ENCODE results near the gene PCLO.
"Not testable (repeated sequence)": the region's sequence is repeated elsewhere in the genome, so short reads cannot be mapped to it uniquely, and the experiment has no call there.

The PCLO gene

GRCh38 chr7:83036721-83037380, 125.8 kb downstream of the PCLO start:
- DNase-seq (ENCODE audit: insufficient read length) (no peak), FAIRE-seq (no peak)
- no peak for TF ChIP-seq POLR2AphosphoS5 (IDR thresholded peaks at IDR 0.05; ENCODE audit: low read depth, low read length)
- no peak for TF ChIP-seq TAF1 (IDR thresholded peaks at IDR 0.05; ENCODE audit: borderline replicate concordance, low read depth, low read length)
- no peak for TF ChIP-seq POLR2A (IDR thresholded peaks at IDR 0.05; ENCODE audit: low read depth, low read length)

- DNase-seq (ENCODE audit: insufficient read length) (no peak), FAIRE-seq (no peak)
- TF ChIP-seq TAF1 (IDR thresholded peaks at IDR 0.05; ENCODE audit: borderline replicate concordance, low read depth, low read length) (no peak), POLR2AphosphoS5 (IDR thresholded peaks at IDR 0.05; ENCODE audit: low read depth, low read length) (no peak), POLR2A (IDR thresholded peaks at IDR 0.05; ENCODE audit: low read depth, low read length) (no peak)
These were observed 126.6 kb downstream of the PCLO start for GRCh38 chr7:83036130-83036529.

GRCh38 chr7:83032195-83032594, 130.5 kb downstream of the PCLO start:
- DNase-seq (ENCODE audit: insufficient read length) (no peak), FAIRE-seq (no peak)
- TF ChIP-seq TAF1 (IDR thresholded peaks at IDR 0.05; ENCODE audit: borderline replicate concordance, low read depth, low read length) (no peak), POLR2AphosphoS5 (IDR thresholded peaks at IDR 0.05; ENCODE audit: low read depth, low read length) (no peak), POLR2A (IDR thresholded peaks at IDR 0.05; ENCODE audit: low read depth, low read length) (no peak)

GRCh38 chr7:83023817-83024665, 138.6 kb downstream of the PCLO start:
- not testable (repeated sequence) for FAIRE-seq; DNase-seq (ENCODE audit: insufficient read length)

- TF ChIP-seq POLR2A (IDR thresholded peaks at IDR 0.05; ENCODE audit: low read depth, low read length) (no peak), POLR2AphosphoS5 (IDR thresholded peaks at IDR 0.05; ENCODE audit: low read depth, low read length) (no peak), TAF1 (IDR thresholded peaks at IDR 0.05; ENCODE audit: borderline replicate concordance, low read depth, low read length) (no peak)
- no peak for FAIRE-seq
- DNase-seq (ENCODE audit: insufficient read length) = no peak
These were observed 141.7 kb downstream of the PCLO start for GRCh38 chr7:83021032-83021431.

- FAIRE-seq = no peak
- DNase-seq (ENCODE audit: insufficient read length) = no peak
- TF ChIP-seq POLR2A (IDR thresholded peaks at IDR 0.05; ENCODE audit: low read depth, low read length) (no peak), POLR2AphosphoS5 (IDR thresholded peaks at IDR 0.05; ENCODE audit: low read depth, low read length) (no peak), TAF1 (IDR thresholded peaks at IDR 0.05; ENCODE audit: borderline replicate concordance, low read depth, low read length) (no peak)
These were observed 142.5 kb downstream of the PCLO start for GRCh38 chr7:83020161-83020560.

GRCh38 chr7:83015916-83016315, 146.8 kb downstream of the PCLO start:
- DNase-seq (ENCODE audit: insufficient read length) (no peak), FAIRE-seq (no peak)
- TF ChIP-seq POLR2AphosphoS5 (IDR thresholded peaks at IDR 0.05; ENCODE audit: low read depth, low read length) (no peak), POLR2A (IDR thresholded peaks at IDR 0.05; ENCODE audit: low read depth, low read length) (no peak), TAF1 (IDR thresholded peaks at IDR 0.05; ENCODE audit: borderline replicate concordance, low read depth, low read length) (no peak)

GRCh38 chr7:83014546-83014945, 148.1 kb downstream of the PCLO start:
- TF ChIP-seq POLR2AphosphoS5 (IDR thresholded peaks at IDR 0.05; ENCODE audit: low read depth, low read length) (no peak), POLR2A (IDR thresholded peaks at IDR 0.05; ENCODE audit: low read depth, low read length) (no peak), TAF1 (IDR thresholded peaks at IDR 0.05; ENCODE audit: borderline replicate concordance, low read depth, low read length) (no peak)
- no peak for FAIRE-seq
- DNase-seq (ENCODE audit: insufficient read length) = no peak

GRCh38 chr7:83011954-83012353, 150.7 kb downstream of the PCLO start:
- FAIRE-seq (no peak), DNase-seq (ENCODE audit: insufficient read length) (no peak)
- TF ChIP-seq TAF1 (IDR thresholded peaks at IDR 0.05; ENCODE audit: borderline replicate concordance, low read depth, low read length) (no peak), POLR2A (IDR thresholded peaks at IDR 0.05; ENCODE audit: low read depth, low read length) (no peak), POLR2AphosphoS5 (IDR thresholded peaks at IDR 0.05; ENCODE audit: low read depth, low read length) (no peak)

GRCh38 chr7:83005410-83005809, 157.3 kb downstream of the PCLO start:
- no peak for TF ChIP-seq POLR2A (IDR thresholded peaks at IDR 0.05; ENCODE audit: low read depth, low read length)
- no peak for TF ChIP-seq POLR2AphosphoS5 (IDR thresholded peaks at IDR 0.05; ENCODE audit: low read depth, low read length)
- no peak for TF ChIP-seq TAF1 (IDR thresholded peaks at IDR 0.05; ENCODE audit: borderline replicate concordance, low read depth, low read length)
- FAIRE-seq = no peak
- no peak for DNase-seq (ENCODE audit: insufficient read length)

- no peak for DNase-seq (ENCODE audit: insufficient read length)
These were observed 161.2 kb downstream of the PCLO start for GRCh38 chr7:83001362-83002040.

More at GRCh38 chr7:83001362-83002040, 161.2 kb downstream of the PCLO start:
- TF ChIP-seq POLR2AphosphoS5 (IDR thresholded peaks at IDR 0.05; ENCODE audit: low read depth, low read length) (no peak), TAF1 (IDR thresholded peaks at IDR 0.05; ENCODE audit: borderline replicate concordance, low read depth, low read length) (no peak), POLR2A (IDR thresholded peaks at IDR 0.05; ENCODE audit: low read depth, low read length) (no peak)
- no peak for FAIRE-seq
